ENCODE data around the gene LIPC.

DNA sequence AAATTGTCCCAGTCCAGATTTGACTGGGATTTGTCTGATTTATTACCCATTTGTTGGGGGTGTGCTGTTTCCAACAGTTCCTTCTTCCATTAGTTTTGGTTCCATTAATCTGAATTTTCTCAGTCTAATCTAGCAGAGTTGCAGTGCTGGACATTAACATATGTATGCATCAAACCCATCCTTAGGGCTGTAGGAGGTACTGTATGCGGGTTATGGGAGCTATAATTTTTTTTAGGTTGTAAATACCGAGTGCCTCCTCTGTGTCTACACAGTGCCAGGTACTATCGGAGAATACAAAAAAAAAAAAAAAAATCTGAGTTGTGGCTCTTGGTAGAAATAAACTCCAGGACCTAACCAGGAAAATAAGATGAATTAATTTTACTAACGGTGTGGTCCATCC, 133.8 kb downstream of the LIPC start:
- TF ChIP-seq, protein P1, sequence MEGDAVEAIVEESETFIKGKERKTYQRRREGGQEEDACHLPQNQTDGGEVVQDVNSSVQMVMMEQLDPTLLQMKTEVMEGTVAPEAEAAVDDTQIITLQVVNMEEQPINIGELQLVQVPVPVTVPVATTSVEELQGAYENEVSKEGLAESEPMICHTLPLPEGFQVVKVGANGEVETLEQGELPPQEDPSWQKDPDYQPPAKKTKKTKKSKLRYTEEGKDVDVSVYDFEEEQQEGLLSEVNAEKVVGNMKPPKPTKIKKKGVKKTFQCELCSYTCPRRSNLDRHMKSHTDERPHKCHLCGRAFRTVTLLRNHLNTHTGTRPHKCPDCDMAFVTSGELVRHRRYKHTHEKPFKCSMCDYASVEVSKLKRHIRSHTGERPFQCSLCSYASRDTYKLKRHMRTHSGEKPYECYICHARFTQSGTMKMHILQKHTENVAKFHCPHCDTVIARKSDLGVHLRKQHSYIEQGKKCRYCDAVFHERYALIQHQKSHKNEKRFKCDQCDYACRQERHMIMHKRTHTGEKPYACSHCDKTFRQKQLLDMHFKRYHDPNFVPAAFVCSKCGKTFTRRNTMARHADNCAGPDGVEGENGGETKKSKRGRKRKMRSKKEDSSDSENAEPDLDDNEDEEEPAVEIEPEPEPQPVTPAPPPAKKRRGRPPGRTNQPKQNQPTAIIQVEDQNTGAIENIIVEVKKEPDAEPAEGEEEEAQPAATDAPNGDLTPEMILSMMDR (IDR thresholded peaks at IDR 0.05) = no peak
- no peak for TF ChIP-seq EP300 (IDR thresholded peaks at IDR 0.05)
- TF ChIP-seq POLR2AphosphoS5 (IDR thresholded peaks at IDR 0.05) = no peak

Measured in sigmoid colon (tissue), 4 donors.